Measurements from ENCODE around the gene KCNJ6. TPM values are rescaled to one million over a fixed set of nuclear protein-coding genes. Genes with fewer than 3 reads are reported as not detected.

Gene KCNJ6
- total RNA-seq, 1 experiment from 2014 or later, result 1.2 TPM

- no peak overlapping the region for H2BK20ac ChIP-seq (ENCODE audit: low read depth, low read length, poor library complexity, severe bottlenecking)
- Mint-ChIP-seq H3K4me3 (no peak overlapping the region), H3K27me3 (ENCODE audit: low read depth) (no peaks in the 10 kb centered on the region; the same call in 1 of the 2 replicates), H3K9me3 (peaks cover 7 to 10% of the 10 kb centered on the region in 2 experiments), H3K36me3 (ENCODE audit: insufficient read depth in 1 of 3, low read depth in 3 of 3) (peaks cover 0 to 22% (median 0%) of the 10 kb centered on the region in 3 experiments; a peak in 3 of 7 replicates), H3K4me1 (peaks cover 6 to 16% of the 10 kb centered on the region in 2 experiments), H3K27ac (no peak overlapping the region)
- H3K9ac ChIP-seq (ENCODE audit: extremely low read depth, insufficient read length, low read length), result no peak overlapping the region
- H3K4me2 ChIP-seq (ENCODE audit: insufficient read depth, insufficient read length, low read length), result no peak overlapping the region
- H2AFZ ChIP-seq (ENCODE audit: low read length), result no peak overlapping the region
- TF ChIP-seq CTCF (conservative IDR thresholded peaks at IDR 0.05), result no peak
- H3K18ac ChIP-seq (ENCODE audit: insufficient read length, low read depth, low read length), result no peak overlapping the region
- H3K27ac ChIP-seq (ENCODE audit: insufficient read length, low read depth, low read length), result no peak overlapping the region
- H4K91ac ChIP-seq (ENCODE audit: insufficient read length, low read depth, low read length), result no peak overlapping the region
- H2AK5ac ChIP-seq (ENCODE audit: insufficient read length, low read length), result no peak overlapping the region
- H3K79me1 ChIP-seq (ENCODE audit: insufficient read depth, low read depth, low read length, poor library complexity, severe bottlenecking), result no peaks in the 10 kb centered on the region
- no peaks in the 10 kb centered on the region for H3K79me2 ChIP-seq (ENCODE audit: insufficient read depth, low read length)
- no peak overlapping the region for H3T11ph ChIP-seq (ENCODE audit: low read length)
- no peak overlapping the region for H2BK12ac ChIP-seq (ENCODE audit: insufficient read length, low read depth, low read length)
- no peak overlapping the region for H2BK15ac ChIP-seq (ENCODE audit: low read depth, low read length)
- no peaks in the 10 kb centered on the region for H4K20me1 ChIP-seq (ENCODE audit: control insufficient read depth, insufficient read depth, insufficient read length)
- no peak overlapping the region for H3K14ac ChIP-seq (ENCODE audit: insufficient read depth, low read length)
- H3K56ac ChIP-seq (ENCODE audit: insufficient read length, low read depth, low read length), result no peak overlapping the region
- H3K23me2 ChIP-seq (ENCODE audit: insufficient read length, low read depth, low read length, poor library complexity, severe bottlenecking), result no peaks in the 10 kb centered on the region
- no peak overlapping the region for H3K23ac ChIP-seq (ENCODE audit: insufficient read length, low read depth, low read length)
- H3K9me3 ChIP-seq (ENCODE audit: control insufficient read depth, low read depth, low read length), result no peaks in the 10 kb centered on the region
- no peak overlapping the region for H2BK5ac ChIP-seq (ENCODE audit: insufficient read length, low read length)
- no peaks in the 10 kb centered on the region for H3K27me3 ChIP-seq (ENCODE audit: insufficient read depth, low read length)
- H3K4ac ChIP-seq (ENCODE audit: low read depth, low read length), result no peak overlapping the region
- no peaks in the 10 kb centered on the region for H3K4me1 ChIP-seq (ENCODE audit: insufficient read depth, low read length)
- no CpG with 5 or more reads among the region's 2 CpGs for WGBS (ENCODE audit: extremely low coverage, insufficient read length, low lambda C conversion rate)
- H4K8ac ChIP-seq (replicated peaks; ENCODE audit: insufficient read length, low read depth, low read length), result no peak overlapping the region
- H4K5ac ChIP-seq (ENCODE audit: insufficient read length, low read depth, low read length), result no peak overlapping the region
- H2BK120ac ChIP-seq (ENCODE audit: low read depth, low read length, poor library complexity, severe bottlenecking), result no peak overlapping the region
- DNase-seq, result no peak
Measured at GRCh38 chr21:37855271-37855646, 61.0 kb downstream of the KCNJ6 start.

All from H9 (cell line).